Dermis microvascular lymphatic vessel endothelial cell (primary cell): Measurements from ENCODE around the gene PRDM2. TPM values are rescaled to one million over a fixed set of nuclear protein-coding genes. Genes with fewer than 3 reads are reported as not detected.
A peak's percentile ranks its signal among the peaks of the same experiment; 100 is the strongest.

Experiments used
- DNase-seq, 2 donors: peaks; one replicate each; pipeline versions ENCODE4 v3.0.0 to v3.0.0-alpha.2; 2010; ENCODE audit warnings: low read depth in 2 of 2
- total RNA-seq: library from RNA; depleted of rRNA; stranded (reverse); fragments of >200 nt; gene quantifications from 2 replicates; pipeline ENCODE4 v1.2.1, GENCODE V29; 2014

PRDM2 gene
- total RNA-seq, 1 donor from 2014 or later, result 6.3 TPM

DNA sequence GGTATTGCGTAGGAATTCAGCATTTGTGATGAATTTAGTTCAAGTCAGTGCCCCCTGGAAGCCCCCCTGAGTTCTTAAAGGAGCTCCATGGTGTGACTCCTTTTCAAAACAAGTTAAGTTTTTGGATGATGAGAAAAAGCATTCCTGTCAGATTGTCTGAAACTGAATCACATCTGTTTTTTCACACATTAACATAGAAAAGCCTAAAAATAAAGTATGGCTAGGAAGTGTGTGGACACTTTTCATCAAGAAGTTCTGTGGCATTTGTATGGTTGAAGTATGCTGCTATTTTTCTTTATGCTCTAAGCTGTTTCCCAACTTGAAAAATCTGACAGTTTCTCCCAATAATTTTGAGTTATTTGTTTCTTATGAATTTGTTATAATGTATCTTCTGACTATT, 33.7 kb downstream of the PRDM2 start:
- DNase-seq, result no peak

DNA sequence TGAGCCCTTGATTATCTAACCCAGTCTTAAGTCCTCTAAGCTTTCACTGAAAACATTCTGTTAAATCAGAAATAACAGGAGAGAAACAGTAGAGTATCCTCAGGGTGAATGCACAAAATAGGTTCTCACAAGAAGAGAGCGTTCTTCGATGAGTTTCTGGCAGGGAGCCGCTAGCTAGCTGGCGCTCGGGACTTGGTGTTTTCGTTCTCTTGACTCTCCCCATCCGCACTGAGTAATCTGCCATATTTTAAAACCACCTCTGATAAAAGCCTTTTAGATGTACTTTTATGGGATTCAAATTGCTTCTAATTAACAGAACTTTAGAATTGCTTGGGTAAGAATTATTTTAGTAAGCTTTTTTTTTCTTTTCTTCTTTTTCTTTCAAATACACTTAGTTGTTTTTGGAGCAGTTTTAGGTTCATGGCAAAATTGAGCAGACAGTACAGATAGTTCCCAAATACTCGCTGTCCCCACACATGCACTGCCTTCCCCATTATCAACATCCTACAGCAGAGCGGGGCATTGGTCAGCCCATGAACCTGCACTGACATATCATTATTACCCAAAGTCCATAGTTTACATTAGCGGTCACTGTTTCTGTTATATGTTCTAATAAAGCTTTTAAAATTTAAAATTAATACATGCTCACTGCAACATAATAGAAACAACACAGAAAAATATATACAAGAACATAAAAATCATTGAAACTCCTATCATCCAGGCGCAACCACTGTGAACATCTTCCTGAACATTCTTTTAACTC, 35.4 kb downstream of the PRDM2 start:
- DNase-seq, result no peak

DNA sequence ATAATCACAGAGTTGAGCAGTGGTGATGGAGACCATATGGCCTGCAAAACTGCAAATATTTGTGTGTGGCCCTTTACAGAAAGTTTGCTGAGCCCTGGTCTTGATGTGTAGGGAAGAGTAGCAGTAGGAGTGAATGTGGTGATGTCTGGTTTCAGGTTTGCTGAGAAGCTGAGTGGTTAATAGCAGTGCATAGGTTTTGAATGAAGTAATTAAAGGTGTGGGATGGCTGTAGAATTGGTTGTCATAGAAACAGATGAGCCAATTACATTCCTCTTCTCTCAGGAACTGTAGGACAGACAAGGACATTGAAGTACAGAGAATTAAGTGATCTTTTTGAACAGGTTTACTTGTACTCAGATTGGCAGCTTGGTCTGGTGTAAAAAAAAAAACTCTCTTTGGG, 37.4 kb downstream of the PRDM2 start:
- no peak for DNase-seq

DNA sequence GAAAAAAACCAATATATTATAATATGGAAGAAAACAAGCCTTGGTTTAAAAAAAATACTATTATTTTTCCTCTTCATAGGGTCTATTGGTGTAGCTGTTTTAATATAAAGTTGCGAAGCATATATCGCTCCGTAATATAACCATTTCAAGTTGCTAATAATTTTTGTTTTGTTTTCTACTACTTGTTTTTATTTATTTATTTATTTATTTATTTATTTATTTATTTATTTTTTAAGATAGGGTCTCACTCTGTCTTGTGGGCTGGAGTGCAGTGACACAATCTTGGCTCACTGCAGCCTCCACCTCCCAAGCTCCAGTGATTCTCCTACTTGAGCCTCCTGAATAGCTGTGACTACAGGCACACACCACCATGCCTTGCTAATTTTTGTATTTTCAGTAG, 46.4 kb downstream of the PRDM2 start:
- no peak for DNase-seq

DNA sequence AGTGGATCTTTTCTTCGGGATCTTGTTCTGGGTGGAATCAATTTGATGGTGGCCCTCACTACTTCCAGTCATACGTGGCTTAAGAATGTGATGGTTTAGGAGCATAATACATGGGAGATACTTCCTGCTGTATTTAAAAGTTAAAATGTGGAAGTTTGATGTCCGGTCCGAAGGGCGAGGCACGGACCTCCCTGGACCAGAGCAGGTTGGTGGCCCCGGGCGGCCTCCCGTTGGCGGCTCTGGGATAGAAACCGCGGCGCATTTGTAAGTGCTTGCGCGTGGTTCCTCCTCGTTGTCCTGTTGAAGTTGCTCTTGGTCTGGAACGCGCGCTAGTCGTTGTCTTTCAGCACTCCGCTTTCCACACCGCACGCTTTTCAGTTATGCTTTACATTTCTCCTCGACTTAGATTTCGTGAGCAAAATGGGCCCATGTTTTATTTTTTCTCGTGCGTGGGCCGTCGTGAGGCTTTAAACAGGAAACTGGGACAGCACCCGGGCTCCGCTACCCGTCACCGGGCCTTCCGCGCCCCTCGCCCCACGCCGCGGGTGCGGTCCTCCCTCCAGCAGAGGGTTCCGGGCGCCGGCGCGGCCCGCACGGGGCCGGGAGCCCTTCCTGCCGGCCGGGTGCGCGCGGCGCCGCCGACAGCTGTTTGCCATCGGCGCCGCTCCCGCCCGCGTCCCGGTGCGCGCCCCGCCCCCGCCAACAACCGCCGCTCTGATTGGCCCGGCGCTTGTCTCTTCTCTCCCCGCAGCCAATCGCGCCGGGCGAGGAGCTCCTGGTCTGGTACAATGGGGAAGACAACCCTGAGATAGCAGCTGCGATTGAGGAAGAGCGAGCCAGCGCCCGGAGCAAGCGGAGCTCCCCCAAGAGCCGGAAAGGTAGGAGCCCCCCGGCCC, 48.9 kb downstream of the PRDM2 start:
- DNase-seq, result peak; percentile 81 to 97

DNA sequence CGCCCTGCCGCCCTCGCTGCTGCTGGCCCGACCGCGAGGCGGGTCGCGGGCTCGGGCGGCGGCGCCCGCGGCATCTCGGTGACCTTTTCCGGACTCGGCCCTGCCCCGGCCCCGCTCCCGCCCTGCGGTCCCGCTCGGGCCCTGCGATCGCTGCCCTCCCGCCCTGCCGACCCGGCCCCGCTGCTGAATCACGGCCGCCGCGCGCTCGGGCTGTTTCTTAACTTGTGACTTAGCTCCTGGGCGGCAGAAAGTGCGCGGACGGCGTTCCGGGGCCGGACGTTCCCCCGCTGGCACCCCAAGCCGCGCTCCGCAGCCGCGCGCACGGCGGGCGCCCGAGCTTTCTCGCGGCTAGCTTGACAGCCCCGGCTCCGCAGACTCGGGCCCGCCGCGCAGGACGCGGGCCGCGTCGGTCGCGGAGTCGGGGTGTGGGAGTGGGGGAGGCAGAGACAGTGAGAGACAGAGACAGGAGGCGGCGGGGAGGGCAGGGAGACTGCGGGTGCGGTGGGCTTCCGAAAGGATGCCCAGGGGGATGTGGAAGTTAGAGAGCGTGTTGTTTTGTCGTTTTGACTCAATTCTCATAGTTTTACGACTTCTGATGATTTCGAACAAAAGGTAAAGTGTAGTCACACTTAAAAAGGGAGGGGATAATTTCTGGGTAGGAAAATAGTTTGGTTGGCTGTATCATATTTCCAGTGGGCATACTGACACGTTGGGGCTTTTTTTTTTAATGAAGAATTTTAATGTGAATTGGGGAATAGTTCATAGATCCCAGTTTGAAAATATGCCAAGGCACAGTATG, 49.8 kb downstream of the PRDM2 start:
- DNase-seq, result peak in 1 of 2 donors; percentile 52

DNA sequence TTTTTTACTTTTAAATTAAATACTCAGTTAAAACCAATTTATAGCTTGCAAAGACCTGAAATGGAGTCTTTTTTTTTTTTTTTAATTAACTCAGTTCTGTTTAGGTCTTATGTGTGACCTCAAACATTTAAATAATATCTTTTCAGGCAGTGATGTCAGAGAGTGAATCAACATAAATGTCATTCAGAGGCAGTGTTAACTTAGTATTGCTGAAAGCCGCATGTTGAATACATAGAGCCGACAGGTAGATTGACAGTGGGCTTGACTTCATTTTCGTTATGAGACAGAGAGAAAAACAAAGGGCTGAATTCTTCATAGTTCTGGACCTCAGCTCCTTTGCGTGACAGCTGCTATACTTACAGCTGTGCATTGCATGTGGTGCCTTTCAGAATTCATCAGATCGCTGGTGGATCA, 51.5 kb downstream of the PRDM2 start:
- no peak for DNase-seq

DNA sequence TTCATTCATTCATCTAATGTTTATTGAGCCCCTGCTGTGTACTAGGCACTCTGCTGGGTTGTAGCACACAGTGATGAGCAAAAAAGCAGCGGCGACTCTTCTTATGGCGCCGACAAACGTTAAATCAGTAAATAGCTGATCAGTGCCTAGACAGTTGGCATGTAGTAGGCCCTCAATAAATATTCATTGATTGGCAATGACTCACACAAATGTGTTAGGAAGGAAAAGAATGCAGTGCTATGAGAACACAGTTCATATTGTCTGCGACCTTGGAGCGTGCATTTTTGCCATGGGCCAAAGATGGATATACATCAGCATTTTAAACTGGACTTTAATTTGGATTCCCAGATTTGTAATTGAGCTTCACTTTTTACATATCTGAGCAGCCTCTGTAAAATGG, 52.0 kb downstream of the PRDM2 start:
- DNase-seq, result no peak

DNA sequence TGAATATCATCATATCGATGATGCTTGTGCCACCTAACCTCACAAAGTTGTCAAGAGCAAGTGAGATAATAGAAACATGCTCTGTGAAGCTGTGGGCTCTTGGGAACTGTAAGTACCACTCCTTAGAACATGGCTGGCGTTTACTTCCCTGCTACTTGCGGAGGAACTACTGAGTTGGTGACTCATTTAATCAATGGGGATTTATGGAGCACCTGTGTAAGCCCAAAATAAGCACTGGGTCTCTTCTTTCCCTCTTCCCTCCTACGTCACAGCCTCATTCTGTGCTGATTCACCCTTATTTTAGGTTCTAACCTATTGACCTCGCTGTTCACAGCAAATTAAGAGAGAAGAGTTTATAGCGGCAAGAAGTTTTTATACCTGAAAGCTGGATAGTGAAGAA, 52.9 kb downstream of the PRDM2 start:
- no peak for DNase-seq

DNA sequence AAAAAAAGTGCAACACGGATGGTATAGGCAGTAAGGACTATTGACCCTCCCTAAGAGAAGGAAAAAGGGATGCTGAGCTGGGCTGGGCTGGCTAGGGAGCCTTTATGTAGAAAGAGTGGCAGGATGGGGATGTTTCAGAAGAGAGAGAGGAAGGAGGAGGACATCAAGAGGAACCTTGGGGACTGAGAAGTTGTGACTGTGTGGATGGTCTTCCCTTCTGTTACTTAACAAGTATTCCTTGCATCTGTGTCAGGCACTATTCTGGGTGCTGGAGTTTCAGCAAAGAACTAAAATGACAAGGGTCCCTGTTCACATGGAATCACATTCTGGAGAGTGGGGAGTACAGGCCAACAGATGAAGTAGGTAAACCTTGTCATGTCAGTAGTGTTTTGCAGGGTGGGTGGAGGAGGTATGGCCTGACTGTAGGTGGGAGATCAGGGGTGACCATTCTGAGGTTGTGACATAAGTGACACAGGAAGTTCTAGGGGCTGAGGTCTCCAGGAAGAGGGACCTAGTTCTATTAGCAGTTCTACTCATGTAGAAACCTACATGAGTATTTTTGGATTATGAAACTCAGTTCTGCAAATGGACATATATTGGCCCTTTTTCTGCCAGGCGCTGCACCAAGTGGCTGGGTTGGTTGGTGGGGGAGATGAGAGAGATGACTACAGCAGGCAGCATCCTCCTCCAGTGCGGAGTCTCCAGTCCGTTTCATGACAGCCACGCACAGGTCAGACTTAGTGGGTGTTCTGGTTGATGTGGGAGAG, 53.8 kb downstream of the PRDM2 start:
- DNase-seq, result no peak

DNA sequence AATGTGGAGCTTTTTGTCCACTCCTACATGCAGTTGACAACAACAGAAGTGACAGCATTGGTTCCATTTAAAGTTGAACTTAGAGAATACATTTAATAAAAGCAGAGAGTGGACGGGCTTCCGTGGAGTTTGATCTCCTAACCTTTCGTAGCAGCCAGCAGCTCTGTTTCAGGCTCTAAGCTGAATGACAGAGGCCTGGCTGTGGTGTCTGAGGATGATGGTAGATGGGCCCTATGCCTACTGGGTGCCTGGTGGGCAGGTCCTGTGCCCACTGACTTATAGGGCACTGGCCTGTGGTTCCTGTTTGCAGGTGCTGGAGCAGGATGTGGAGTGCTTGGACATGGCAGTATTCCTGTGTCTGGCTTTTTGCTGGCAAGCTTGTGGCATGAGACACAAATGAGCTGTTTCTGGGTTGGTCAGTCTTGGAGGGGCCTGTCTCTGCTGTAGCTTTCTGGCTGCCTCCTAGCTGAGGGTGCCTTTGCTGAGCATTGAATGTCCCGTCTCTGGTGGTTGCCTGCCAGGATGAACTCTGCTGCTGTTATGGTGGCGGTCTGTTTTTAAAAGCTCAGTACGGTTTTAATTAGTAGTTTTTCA, 54.6 kb downstream of the PRDM2 start:
- DNase-seq, result no peak

DNA sequence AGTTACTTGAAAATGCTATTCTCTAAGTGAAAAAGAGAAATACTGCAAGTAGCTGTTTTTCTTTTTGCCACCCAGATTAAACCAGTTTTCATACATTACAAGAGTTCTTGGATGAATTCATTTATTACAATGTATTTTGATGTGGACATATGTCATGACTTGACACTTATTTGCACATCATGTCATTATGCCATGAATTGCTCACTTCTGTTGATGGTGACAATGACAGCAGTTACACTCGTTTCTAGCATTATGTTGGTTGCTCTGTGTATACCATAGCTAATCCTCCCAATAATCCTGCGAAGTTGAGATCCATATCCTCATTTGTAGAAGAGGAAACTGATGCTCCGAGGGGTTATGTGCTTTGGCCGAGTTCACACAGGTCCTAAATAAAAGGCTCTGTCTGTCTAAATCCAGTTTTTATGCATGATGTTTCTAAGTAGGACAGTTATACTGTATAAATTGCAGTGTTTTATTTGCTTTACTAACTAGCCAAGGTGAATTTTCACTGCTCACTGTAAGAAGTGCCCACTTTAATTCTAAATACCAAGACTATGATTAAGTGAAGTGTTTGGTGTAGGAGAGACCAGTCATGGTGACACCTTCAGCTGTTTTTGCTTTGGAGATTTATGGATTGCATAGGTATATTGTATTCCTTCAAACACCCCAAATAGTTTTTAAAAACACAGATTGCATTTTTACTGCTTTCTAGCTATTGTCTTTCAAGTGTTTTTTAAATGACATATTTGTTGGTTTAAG, 56.7 kb downstream of the PRDM2 start:
- DNase-seq, result no peak

DNA sequence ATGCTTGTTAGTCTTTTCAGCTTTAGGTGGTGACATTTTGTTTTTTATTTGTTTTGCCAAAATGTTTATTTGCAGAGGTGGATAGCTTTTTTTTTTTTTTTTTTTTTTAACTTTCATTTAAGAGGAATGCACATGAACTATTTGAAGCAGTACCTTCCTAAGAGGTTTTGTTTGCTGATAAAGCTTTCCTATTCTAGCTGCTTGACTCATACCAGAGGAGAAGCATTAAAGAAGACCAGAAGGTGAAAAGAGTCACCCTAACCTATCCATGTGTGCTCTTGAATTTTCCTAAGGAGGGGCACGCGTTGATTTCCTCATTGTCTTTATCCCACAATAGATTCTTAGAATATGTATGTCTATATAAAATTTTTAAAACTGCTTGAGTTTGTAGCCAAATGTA, 57.7 kb downstream of the PRDM2 start:
- DNase-seq, result no peak

DNA sequence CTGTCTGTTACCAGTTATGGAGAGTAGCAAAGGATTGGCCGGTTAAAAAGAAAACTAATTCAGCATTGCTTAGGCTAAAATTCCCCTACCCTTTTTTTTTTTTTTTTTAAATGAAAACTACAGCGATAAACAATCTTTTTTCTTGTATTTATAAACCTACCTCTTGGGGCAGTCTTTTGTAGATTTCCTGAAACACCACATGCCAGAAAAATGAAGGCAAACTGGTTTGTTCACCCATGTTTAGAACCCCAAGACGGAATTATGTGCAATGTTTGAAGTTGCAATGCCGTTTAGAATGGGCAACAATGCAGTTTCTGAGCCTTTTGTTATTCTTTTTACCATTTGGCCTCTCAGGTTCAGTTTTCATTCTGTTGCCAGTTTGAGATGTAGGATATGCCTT, 59.1 kb downstream of the PRDM2 start:
- DNase-seq, result no peak

DNA sequence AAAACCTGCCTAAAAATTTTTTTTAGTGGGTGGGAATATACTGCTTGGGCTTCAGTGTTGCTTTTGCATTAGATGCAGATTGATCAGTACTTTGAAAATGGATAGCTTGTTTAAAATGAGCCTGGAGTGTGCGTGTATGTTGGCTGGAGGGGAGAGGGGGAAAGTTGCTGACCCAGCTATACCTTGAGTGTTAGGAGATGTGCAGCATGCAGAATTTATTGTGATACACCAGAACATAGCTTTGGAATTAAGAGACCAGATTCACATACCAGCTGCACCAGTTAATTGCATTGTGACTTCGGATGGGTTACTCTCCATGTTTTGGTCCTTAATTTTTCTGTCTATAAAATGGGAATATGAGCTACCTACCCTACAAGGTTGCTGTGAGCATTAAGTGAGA, 60.4 kb downstream of the PRDM2 start:
- DNase-seq, result no peak

DNA sequence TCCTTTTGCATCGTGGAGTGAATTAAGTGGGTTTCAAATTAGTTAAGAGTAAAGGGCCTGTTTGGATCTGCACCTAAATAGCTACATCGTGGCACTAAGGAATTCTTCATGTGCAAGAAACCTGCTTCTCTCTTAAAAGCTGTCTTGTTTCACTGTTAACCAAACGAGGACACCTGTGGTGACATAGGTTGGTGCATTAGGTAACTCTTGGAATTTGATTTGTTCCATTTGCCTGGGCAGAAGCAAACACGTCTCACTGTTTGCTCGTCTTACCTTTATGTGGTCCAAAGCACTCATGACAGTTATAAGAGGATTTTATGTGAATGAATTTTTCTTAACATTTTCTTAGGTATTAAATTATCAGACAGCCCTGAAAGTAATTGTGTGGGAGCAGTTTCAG, 60.9 kb downstream of the PRDM2 start:
- DNase-seq, result no peak

DNA sequence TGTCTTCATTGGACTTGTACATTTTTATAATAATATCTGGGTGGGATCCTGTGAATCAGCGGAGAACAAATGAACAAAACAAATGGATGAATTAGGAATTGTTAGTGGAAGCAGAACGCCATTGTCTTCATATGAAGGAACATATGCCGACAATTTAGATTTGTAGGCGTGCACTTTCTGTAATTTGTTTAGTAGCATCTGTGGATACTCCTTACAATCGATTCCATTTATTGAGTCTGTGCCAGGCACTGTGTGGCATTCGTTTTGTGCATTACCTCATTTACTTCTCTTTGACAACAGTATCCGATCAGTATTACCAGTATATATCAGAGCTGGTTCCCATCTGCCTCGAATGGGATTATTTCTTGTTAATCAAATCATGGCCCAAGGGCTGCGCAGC, 61.9 kb downstream of the PRDM2 start:
- DNase-seq, result no peak

DNA sequence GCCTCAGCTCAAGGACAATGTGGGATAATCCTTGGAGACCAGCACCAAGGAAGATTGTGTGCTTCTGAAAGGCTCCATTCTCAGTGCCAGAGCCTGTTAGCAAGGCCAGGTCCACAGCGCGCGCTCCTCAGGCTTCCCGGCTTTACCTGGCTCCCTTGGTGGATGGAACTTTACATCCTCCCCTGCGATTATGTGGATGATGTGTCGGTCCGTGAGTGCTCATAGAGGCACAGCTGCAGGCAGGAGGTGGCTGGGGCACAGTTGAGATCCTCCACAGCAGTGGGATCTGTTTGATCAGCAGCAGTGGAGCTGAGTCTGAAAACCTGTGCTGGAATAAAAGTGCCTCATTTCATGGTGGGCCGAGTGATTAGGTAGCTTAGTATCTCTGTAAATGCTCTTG, 62.7 kb downstream of the PRDM2 start:
- DNase-seq, result no peak

DNA sequence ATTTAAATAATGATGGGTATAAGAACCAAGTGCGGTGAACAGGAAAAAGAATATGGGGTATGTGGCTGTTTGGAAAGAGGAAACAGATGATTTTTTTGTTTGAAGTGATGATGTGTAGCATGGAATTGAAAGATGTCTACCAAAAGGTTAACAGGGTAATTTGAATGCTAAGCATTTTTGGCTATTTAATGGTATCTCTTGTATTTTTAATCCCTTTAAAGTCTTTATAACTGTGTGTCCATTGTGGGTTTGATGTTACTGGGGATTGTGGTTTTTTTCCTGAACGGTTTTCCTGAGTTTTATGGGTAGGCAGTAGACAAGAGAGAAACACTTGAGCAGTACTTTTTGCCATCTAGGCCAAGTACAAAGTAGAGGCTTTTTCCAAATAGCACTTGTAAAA, 63.2 kb downstream of the PRDM2 start:
- DNase-seq, result no peak

DNA sequence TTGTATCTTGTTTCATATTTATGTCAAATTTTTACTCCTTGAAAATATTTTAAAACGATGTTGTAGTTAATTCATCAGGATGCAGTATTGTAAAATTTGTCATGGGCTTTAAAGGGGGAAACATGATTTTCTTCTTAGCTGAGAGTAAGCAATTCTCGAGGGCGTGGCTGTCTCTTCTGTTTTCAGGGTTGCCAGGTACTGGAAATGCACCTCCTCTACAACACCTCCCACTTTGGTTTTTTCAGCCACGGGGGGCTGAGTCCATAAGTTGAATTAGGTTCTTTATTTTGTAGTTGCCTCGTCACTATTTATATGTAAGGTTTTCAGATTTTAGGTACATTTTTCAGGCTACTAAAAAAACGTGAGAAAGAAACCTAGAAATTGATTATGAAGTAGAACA, 64.0 kb downstream of the PRDM2 start:
- DNase-seq, result no peak
